Erythroblast (primary cell): ENCODE results near the gene MOB3B.

Source experiments
- DNase-seq, 2 experiments: peaks; one replicate each; lab custom pipeline; 2025; lab: John Stamatoyannopoulos, UW
- GATA1 ChIP-seq: IDR thresholded peaks from 2 replicates; pipeline ENCODE4 v1.6.1; 2011; ENCODE audit warnings: low read depth, mild to moderate bottlenecking, control low read depth, low read length, moderate library complexity
- POLR2A ChIP-seq: IDR thresholded peaks from 2 replicates; pipeline ENCODE4 v1.6.1; 2011; ENCODE audit warnings: mild to moderate bottlenecking, low read length

The MOB3B gene

GRCh38 chr9:27328483-27328882 is 201.1 kb downstream of the MOB3B start:
- TF ChIP-seq GATA1 = no peak
- TF ChIP-seq POLR2A = no peak
- no peak for DNase-seq

DNA sequence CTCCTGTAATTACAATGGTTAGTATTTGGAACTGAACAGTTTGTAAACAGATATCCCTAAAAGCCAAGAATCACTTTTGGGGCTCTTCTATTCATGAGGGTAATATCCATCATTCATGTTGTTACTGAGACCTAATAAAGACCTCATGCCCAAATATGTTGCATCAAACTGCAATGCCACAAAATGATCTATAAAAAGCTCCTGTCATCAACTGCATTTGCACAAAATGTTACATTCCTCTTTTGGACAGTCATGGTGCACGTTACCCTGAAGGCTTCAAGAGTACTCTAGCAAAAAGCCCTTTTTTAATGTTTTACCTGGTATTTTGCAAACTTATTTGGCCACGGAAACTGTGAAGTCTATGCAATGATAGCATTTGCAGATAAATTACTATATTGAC is 218.4 kb downstream of the MOB3B start:
- TF ChIP-seq POLR2A (no peak), GATA1 (no peak)
- no peak for DNase-seq

DNA sequence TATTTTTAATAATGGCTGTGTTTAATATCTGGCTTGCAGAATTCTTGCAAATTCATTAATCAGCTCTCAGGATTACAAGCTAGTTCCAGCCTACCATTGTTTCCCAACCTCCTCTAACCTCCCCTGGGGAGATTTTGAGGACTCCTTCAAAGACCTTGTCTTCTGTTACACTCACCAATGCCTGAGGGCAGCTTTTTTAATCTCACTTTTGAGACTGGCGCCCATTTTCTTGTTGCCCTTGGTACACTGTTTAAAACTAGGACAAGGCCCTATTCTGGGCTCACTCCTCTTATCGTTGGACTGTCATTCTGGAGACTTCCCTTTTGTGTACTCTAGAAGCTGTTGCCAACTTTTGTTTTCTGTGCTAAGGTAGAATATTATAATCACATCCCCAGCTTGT is 219.0 kb downstream of the MOB3B start:
- no peak for TF ChIP-seq POLR2A
- TF ChIP-seq GATA1 = no peak
- no peak for DNase-seq

- TF ChIP-seq POLR2A = no peak
- no peak for TF ChIP-seq GATA1
- DNase-seq = no peak
Measured at GRCh38 chr9:27308691-27309390, 220.8 kb downstream of the MOB3B start.

GRCh38 chr9:27304521-27304920 is 225.1 kb downstream of the MOB3B start:
- DNase-seq = no peak
- TF ChIP-seq GATA1 (no peak), POLR2A (no peak)

DNA sequence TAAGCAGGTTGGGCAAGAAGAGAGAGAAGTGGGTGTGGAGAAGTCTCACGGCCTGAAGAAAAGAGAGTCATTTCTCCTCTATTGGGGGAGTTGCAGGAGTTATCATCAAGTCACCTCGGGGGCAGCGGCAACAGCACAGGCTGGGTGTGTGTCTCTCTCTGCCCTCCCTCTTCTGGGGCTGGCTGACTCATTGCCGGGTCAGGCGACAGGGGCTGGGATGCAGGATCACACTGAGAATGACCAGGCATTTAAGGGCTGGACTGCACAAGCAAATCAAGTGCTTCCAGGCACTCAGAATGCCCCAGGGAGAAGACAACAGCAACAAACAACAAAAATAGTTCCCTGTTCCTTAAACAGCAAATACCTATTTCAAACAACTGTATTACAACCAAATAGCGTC is 226.4 kb downstream of the MOB3B start:
- DNase-seq = peak; percentile 5 to 16
- TF ChIP-seq POLR2A = no peak
- TF ChIP-seq GATA1 = no peak

GRCh38 chr9:27297050-27297449 is 232.6 kb downstream of the MOB3B start, which contains the start of gene EQTN:
Gene EQTN, minus strand, starts transcription at chr9:27297150. Its CDS starts 95 bp downstream, at chr9:27297055.
- no peak for TF ChIP-seq POLR2A
- TF ChIP-seq GATA1 = no peak
- no peak for DNase-seq

- no peak for TF ChIP-seq GATA1
- no peak for TF ChIP-seq POLR2A
- no peak for DNase-seq
Measured at GRCh38 chr9:27293996-27294395, 235.6 kb downstream of the MOB3B start.

DNA sequence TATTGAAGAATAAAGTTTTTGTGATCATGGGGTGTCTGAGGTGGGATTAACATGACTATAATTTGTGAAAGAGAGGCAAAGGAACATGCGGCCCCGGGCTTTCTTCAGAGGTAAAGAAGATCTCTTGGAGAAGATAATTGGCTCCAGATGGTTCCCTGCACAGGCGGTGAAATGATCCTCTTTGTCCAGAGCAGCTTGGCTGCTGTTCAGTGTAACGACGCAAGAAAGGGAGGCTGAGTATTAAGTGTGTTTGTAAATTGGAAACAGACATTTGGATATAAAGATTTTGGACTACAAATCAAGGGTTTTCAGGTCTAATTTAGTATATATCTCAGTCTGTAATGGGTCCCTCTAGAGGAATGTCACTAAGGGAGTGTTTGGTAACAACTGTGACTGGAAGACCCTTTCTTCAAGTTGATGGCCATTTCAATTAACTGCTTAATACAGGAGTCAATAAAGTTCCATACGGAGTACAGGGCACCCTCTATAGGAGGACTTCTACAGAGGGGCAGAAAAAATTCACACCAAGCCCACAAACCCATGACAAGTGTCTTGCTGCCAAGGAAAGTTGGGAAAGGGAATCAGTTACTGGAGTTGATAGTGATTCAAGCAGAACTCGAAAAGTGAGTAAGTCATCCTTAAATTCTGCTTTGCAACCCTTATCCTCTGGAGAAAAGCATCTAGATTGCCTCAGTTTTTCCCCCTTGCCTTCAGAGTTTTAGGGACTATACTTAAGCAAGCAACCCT is 236.8 kb downstream of the MOB3B start:
- DNase-seq = no peak
- no peak for TF ChIP-seq POLR2A
- no peak for TF ChIP-seq GATA1

- no peak for DNase-seq
- TF ChIP-seq GATA1 (no peak), POLR2A (no peak)
Measured at GRCh38 chr9:27291292-27291691, 238.3 kb downstream of the MOB3B start.

GRCh38 chr9:27282269-27282668 is 247.3 kb downstream of the MOB3B start:
- TF ChIP-seq GATA1 = no peak
- TF ChIP-seq POLR2A = no peak

DNA sequence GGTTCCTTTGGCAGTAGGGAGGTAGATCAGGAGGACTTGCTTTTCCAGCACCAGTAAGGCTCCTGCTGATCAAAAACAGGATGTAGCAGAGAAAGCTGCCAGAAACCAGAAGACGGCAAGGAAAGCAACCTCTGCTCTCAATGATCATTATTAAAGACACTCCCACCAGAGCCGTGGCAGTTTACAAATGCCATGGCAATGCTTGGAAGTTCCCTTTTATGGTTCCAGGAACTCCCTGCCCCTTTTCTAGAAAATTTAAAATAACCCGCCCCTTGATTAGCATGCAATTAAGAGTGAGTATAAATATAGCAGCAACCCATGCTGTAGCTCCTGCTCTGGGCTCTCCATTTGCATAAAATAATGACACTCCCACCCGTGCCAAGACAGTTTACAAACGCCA is 248.8 kb downstream of the MOB3B start:
- TF ChIP-seq GATA1 (no peak), POLR2A (no peak)
- no peak for DNase-seq

More at GRCh38 chr9:27282269-27282668, 247.3 kb downstream of the MOB3B start:
- DNase-seq = no peak

DNA sequence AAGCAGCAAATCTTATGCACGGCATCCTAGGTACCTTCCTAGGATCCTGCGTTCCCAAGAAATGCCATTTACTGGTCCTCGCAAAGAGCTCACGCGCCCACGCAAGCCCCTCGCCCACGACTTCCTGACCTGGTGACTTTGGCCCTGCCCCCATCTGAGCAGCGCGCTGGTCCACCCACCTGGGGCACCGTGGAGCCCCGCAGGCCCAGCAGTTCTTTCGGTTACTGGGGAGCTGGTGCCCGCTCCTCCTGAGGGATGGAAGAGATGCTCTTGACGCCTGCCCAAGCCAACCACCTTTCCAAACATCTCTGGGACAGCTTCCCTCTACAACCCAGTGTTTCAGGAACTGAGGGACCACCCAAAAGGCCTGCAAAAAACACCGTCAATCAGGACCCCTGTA is 249.4 kb downstream of the MOB3B start:
- TF ChIP-seq POLR2A (no peak), GATA1 (no peak)
- DNase-seq = no peak

DNA sequence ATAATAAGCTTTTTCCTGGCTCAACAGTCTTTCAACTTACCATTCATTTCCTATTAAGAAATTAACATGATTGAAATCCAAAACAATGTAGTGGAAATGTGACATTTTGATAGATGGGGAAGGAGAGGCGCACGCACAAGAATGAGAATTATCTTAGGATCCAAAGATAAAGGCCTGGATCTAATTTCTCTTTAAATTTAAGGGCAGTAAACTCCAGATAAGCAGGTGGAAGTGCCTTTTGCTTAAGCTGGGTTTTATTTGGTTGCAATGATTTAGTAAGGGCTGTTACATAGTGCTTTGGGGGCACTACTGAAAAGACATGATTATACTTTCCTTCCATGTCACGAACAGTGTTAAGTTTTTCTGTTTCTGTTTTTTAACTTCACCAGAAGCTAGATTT is 250.0 kb downstream of the MOB3B start:
- TF ChIP-seq GATA1 = no peak
- TF ChIP-seq POLR2A = no peak
- no peak for DNase-seq

DNA sequence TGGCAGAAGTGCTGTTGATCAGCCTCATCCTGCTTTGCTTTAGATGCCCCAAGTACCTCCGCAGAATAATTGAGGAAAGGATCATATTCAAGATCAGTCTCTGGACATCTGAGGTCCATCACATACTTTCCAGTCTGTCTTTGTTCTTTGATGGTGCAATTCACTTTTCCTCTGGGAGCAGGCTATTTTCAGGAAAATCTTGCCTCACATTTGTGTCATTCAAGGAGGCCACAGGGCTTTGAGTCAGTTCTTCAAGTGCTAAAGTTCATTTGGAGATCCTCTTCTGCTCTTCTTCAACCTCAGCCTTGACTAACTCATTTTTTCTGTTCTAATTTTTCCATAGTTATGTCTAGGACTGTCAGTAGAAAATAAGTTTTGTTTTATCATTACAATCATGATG is 251.2 kb downstream of the MOB3B start:
- no peak for DNase-seq
- TF ChIP-seq POLR2A (no peak), GATA1 (no peak)
